Prostate gland (tissue), 2 donors: ENCODE results near the gene RIPK1.
"Not testable (repeated sequence)": the region's sequence is repeated elsewhere in the genome, so short reads cannot be mapped to it uniquely, and the experiment has no call there.

Experiments used
- CTCF ChIP-seq, 4 experiments: fragments of 200-600 bp in 2 of 4; fragments of 450-650 bp in 2 of 4; sonication (generic) in 2 of 4; IDR thresholded peaks; 1 replicate in 3 of 4; 2 replicates in 1 of 4; pipeline ENCODE4 v1.5.1; 2016 to 2019; ENCODE audit warnings: antibody characterized with exemption in 4 of 4, mild to moderate bottlenecking in 2 of 4, moderate library complexity in 2 of 4
- POLR2A ChIP-seq: fragments of 450-650 bp; IDR thresholded peaks from one replicate; pipeline ENCODE4 v1.6.1; 2016; ENCODE audit warnings: antibody characterized with exemption, mild to moderate bottlenecking
- POLR2AphosphoS5 ChIP-seq: sonication (generic); formaldehyde crosslinking; IDR thresholded peaks from one replicate; pipeline ENCODE4 v1.6.1; 2017; ENCODE audit warnings: antibody characterized with exemption

- TF ChIP-seq CTCF (IDR thresholded peaks at IDR 0.05); POLR2AphosphoS5; POLR2A: not testable (repeated sequence)
These were observed 13.8 kb upstream of the RIPK1 start for GRCh38 chr6:3054229-3055157.
